ENCODE results near the gene CABP2.
"Not testable (repeated sequence)": the region's sequence is repeated elsewhere in the genome, so short reads cannot be mapped to it uniquely, and the experiment has no call there.

CABP2 gene

GRCh38 chr11:67476692-67477091 is 46.6 kb downstream of the CABP2 start:
- DNase-seq (ENCODE audit: low read depth in 3 of 3), result not testable (repeated sequence)

GRCh38 chr11:67472882-67473281 is 50.4 kb downstream of the CABP2 start:
- no peak for DNase-seq (ENCODE audit: low read depth in 3 of 3)

GRCh38 chr11:67470337-67471002 is 52.8 kb downstream of the CABP2 start:
- no peak for DNase-seq (ENCODE audit: low read depth in 3 of 3)

- DNase-seq (ENCODE audit: low read depth in 3 of 3), result no peak
Observed at GRCh38 chr11:67469508-67469811, 53.8 kb downstream of the CABP2 start.

Measured in stimulated activated CD4-positive, alpha-beta T cell treated with anti-CD3 and anti-CD28 coated beads, TNF-alpha, amount 100 ng/mL, for 4 hours (primary cell).